Astrocyte of the cerebellum (primary cell): Measurements from ENCODE around the gene IL31RA.

Source experiments
- DNase-seq: peaks from one replicate; pipeline ENCODE4 v3.0.0-alpha.2; 2011; ENCODE audit warnings: low read depth
- H3K4me3 ChIP-seq: 2 replicates; pipeline ENCODE4 v1.5.1; 2011; ENCODE audit warnings: mild to moderate bottlenecking, low read depth, low read length, moderate library complexity
- in situ Hi-C: cut with HindIII; loops from 2 replicates; pipeline ENCODE4 v1.10.0; 2017; ENCODE audit warnings: low sequenced_read_pairs
- TF ChIP-seq, protein P1 (sequence below): IDR thresholded peaks from 2 replicates; pipeline ENCODE4 v1.5.1; 2012; ENCODE audit warnings: low read length, low read depth, moderate library complexity, mild to moderate bottlenecking; ENCODE audit errors: missing control alignments

Gene IL31RA

DNA sequence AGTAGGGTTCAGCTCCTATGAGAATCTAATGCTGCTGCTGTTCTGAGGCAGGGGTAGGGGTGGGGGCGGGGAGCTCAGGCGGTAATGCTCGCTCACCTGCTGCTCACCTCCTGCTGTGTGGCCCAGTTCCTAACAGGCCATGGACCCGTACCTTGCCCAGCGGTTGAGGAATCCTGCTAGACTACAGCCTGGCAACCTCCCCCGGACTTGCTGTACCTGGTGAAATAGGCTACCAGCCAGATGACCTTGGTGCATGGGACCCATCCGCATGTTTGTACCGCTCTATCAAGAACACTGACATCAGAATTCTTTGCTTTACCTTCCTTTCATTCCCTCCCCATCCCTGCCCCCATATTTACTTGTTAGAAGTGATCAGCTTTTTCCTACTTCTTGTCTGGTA is 15.3 kb downstream of the IL31RA start:
- DNase-seq = no peak
- in situ Hi-C loops = no loop called here
- TF ChIP-seq, protein P1, sequence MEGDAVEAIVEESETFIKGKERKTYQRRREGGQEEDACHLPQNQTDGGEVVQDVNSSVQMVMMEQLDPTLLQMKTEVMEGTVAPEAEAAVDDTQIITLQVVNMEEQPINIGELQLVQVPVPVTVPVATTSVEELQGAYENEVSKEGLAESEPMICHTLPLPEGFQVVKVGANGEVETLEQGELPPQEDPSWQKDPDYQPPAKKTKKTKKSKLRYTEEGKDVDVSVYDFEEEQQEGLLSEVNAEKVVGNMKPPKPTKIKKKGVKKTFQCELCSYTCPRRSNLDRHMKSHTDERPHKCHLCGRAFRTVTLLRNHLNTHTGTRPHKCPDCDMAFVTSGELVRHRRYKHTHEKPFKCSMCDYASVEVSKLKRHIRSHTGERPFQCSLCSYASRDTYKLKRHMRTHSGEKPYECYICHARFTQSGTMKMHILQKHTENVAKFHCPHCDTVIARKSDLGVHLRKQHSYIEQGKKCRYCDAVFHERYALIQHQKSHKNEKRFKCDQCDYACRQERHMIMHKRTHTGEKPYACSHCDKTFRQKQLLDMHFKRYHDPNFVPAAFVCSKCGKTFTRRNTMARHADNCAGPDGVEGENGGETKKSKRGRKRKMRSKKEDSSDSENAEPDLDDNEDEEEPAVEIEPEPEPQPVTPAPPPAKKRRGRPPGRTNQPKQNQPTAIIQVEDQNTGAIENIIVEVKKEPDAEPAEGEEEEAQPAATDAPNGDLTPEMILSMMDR = no peak

GRCh38 chr5:55866934-55867333 is 15.8 kb downstream of the IL31RA start:
- DNase-seq = no peak
- in situ Hi-C loops = no loop called here
- TF ChIP-seq, protein P1 = no peak
- no peak overlapping the region for H3K4me3 ChIP-seq

More for the DNA sequence above, 15.3 kb downstream of the IL31RA start:
- no peak overlapping the region for H3K4me3 ChIP-seq

GRCh38 chr5:55868846-55869245 is 17.7 kb downstream of the IL31RA start:
- peak; percentile 71 for DNase-seq
- H3K4me3 ChIP-seq = no peak overlapping the region
- in situ Hi-C loops = no loop called here
- TF ChIP-seq, protein P1 = no peak

DNA sequence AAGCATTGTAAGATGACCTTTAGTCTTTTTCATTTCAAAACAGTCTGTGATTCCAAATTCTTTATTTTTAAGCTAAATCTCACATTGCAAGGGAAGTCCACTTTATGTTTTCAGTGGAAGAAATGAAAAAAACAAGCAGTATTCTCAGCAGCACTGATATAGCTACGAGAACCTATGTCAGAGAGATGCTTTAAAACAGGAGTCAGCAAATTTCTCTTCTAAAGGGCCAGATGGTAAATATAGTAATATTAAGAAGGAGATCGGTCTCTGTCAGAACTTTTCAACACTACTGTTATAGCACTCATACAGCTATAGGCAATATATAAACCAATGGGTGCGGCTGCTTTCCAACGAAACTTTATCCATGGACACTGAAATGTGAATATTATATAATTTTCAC is 18.7 kb downstream of the IL31RA start:
- in situ Hi-C loops = no loop called here
- TF ChIP-seq, protein P1 = no peak
- H3K4me3 ChIP-seq = no peak overlapping the region
- DNase-seq = no peak

DNA sequence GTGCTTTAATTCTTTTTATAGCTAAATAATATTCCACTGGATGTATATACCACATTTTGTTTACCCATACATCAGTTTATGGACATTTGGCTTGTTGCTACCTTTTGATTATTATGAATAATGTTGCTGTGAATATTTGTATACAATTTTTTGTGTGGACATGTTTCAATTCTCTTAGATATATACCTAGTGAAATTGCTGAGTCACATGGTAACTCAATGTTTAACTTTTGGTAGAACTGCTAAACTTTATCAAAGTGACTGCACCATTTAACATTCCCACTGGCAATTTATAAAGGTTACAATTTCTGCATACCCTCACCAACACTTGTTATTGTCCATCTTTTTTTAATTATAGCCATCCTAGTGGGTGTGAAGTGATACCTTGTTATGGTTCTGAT is 22.1 kb downstream of the IL31RA start:
- no peak for DNase-seq
- in situ Hi-C loops = no loop called here
- TF ChIP-seq, protein P1 = no peak
- no peak overlapping the region for H3K4me3 ChIP-seq

GRCh38 chr5:55877655-55878054 is 26.5 kb downstream of the IL31RA start:
- in situ Hi-C loops = no loop called here
- TF ChIP-seq, protein P1 = no peak
- no peak overlapping the region for H3K4me3 ChIP-seq
- DNase-seq = no peak

DNA sequence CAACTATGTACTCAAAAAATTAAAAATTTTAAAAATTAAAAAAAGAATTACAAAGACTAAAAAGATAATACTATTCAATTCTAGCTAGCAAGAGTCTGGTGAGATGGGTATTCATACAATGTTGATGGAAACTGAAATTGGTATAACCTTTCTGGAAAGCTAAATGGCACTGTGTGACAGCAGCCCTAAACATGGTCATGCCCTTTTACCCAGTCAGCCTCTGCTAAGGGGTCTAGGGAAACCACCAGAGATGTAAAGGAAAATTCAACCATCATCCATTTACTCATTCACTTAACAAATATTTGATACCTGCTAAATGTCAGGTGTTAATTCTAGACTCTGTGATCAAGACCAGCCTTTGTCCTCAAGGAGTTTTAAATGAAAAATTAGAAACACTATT is 29.3 kb downstream of the IL31RA start:
- in situ Hi-C loops = no loop called here
- no peak for DNase-seq
- TF ChIP-seq, protein P1 = no peak
- no peak overlapping the region for H3K4me3 ChIP-seq
